Cardiac muscle cell (in vitro differentiated cells and primary cell): ENCODE results near the gene SH3PXD2B. TPM values are rescaled to one million over a fixed set of nuclear protein-coding genes. Genes with fewer than 3 reads are reported as not detected.
A peak's percentile ranks its signal among the peaks of the same experiment; 100 is the strongest.

Experiments
- DNase-seq, 2 donors: peaks; one replicate each; pipeline versions ENCODE4 v3.0.0 to v3.0.0-alpha.2; 2010 to 2017; ENCODE audit warnings: low read depth in 1 of 2, low spot score in 1 of 2
- H3K27ac ChIP-seq: fragments of 200-600 bp; sonication (generic); 2 replicates; pipeline ENCODE4 v1.5.1; 2016
- H3K27me3 ChIP-seq: fragments of 200-600 bp; sonication (generic); 2 replicates; pipeline ENCODE4 v1.6.0; 2016; ENCODE audit warnings: control low read depth
- H3K36me3 ChIP-seq: fragments of 200-600 bp; sonication (generic); 2 replicates; pipeline ENCODE4 v1.5.1; 2016; ENCODE audit warnings: control low read depth
- H3K4me1 ChIP-seq: fragments of 200-600 bp; sonication (generic); 2 replicates; pipeline ENCODE4 v1.8.1; 2017; ENCODE audit warnings: low read depth, mild to moderate bottlenecking, mixed run types
- H3K4me3 ChIP-seq: fragments of 200-600 bp; sonication (generic); 2 replicates; pipeline ENCODE4 v1.5.1; 2016; ENCODE audit warnings: mild to moderate bottlenecking
- H3K9me3 ChIP-seq: fragments of 200-600 bp; sonication (generic); 2 replicates; pipeline ENCODE4 v1.5.1; 2017; ENCODE audit warnings: low read depth, mild to moderate bottlenecking, control low read depth
- polyA plus RNA-seq: library from polyadenylated mRNA; unstranded; fragments of >200 nt; fragmentation: Nextera tagmentation; extraction: Ambion mirVana; gene quantifications from 2 replicates; pipeline ENCODE4 v1.2.1, GENCODE V29; 2016
- total RNA-seq: library from RNA; depleted of rRNA; stranded (reverse); fragments of >200 nt; gene quantifications from 2 replicates; pipeline ENCODE4 v1.2.3, GENCODE V29; 2016
- TF ChIP-seq, protein P1 (sequence below): IDR thresholded peaks from 2 replicates; pipeline ENCODE4 v1.5.1; 2012; ENCODE audit warnings: low read depth, mild to moderate bottlenecking, low read length

SH3PXD2B gene
- total and polyA plus RNA-seq, 2 experiments from 2014 or later = 13.9 to 27.6 TPM

- TF ChIP-seq, protein P1, sequence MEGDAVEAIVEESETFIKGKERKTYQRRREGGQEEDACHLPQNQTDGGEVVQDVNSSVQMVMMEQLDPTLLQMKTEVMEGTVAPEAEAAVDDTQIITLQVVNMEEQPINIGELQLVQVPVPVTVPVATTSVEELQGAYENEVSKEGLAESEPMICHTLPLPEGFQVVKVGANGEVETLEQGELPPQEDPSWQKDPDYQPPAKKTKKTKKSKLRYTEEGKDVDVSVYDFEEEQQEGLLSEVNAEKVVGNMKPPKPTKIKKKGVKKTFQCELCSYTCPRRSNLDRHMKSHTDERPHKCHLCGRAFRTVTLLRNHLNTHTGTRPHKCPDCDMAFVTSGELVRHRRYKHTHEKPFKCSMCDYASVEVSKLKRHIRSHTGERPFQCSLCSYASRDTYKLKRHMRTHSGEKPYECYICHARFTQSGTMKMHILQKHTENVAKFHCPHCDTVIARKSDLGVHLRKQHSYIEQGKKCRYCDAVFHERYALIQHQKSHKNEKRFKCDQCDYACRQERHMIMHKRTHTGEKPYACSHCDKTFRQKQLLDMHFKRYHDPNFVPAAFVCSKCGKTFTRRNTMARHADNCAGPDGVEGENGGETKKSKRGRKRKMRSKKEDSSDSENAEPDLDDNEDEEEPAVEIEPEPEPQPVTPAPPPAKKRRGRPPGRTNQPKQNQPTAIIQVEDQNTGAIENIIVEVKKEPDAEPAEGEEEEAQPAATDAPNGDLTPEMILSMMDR = no peak
- H3K4me3 ChIP-seq = no peak overlapping the region
- no peaks in the 10 kb centered on the region for H3K27me3 ChIP-seq
- no peaks in the 10 kb centered on the region for H3K9me3 ChIP-seq
- no peak overlapping the region for H3K27ac ChIP-seq
- no peaks in the 10 kb centered on the region for H3K4me1 ChIP-seq
- H3K36me3 ChIP-seq = no peaks in the 10 kb centered on the region
- peak in 1 of 2 donors; percentile 38 for DNase-seq
Observed at GRCh38 chr5:172478256-172478655, 23.9 kb upstream of the SH3PXD2B start.

GRCh38 chr5:172477466-172477865 is 23.1 kb upstream of the SH3PXD2B start:
- Histone ChIP-seq H3K9me3 (no peaks in the 10 kb centered on the region), H3K27ac (no peak overlapping the region), H3K36me3 (no peaks in the 10 kb centered on the region), H3K27me3 (no peaks in the 10 kb centered on the region), H3K4me3 (no peak overlapping the region), H3K4me1 (no peaks in the 10 kb centered on the region)
- TF ChIP-seq, protein P1 = no peak
- DNase-seq = peak in 1 of 2 donors; percentile 53

- DNase-seq = peak; percentile 22 to 86
- Histone ChIP-seq H3K27me3 (no peaks in the 10 kb centered on the region), H3K4me1 (no peaks in the 10 kb centered on the region), H3K36me3 (no peaks in the 10 kb centered on the region), H3K4me3 (no peak overlapping the region), H3K27ac (peak overlapping the region; percentile 9), H3K9me3 (no peaks in the 10 kb centered on the region)
- TF ChIP-seq, protein P1 = no peak
Observed at GRCh38 chr5:172474293-172474692, 20.0 kb upstream of the SH3PXD2B start.

- Histone ChIP-seq H3K27ac (no peak overlapping the region), H3K36me3 (no peaks in the 10 kb centered on the region), H3K4me3 (no peak overlapping the region), H3K27me3 (no peaks in the 10 kb centered on the region), H3K9me3 (no peaks in the 10 kb centered on the region), H3K4me1 (no peaks in the 10 kb centered on the region)
- TF ChIP-seq, protein P1 = no peak
- no peak for DNase-seq
Observed at GRCh38 chr5:172473427-172473826, 19.1 kb upstream of the SH3PXD2B start.

DNA sequence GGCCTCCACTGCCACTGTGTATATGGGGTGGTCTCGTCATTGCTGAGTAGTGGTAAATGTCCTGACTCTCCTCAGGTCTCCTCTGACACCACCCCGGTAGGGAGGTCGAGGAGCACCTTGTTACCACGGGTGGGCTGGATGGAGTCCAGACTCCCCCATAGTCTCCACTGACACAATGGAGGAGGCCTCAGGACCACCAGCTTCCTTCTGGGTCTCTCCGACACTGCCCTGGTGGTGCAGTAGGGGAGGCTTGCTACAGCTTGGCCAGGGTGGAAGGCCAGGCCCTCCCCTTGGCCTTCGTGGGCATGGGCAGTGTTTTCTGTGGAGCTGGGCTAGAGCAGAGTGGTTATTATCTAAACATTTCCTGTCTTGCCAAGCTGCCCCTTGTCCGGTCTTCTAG is 15.4 kb upstream of the SH3PXD2B start:
- no peak overlapping the region for H3K4me3 ChIP-seq
- no peaks in the 10 kb centered on the region for H3K9me3 ChIP-seq
- no peak for DNase-seq
- no peaks in the 10 kb centered on the region for H3K36me3 ChIP-seq
- H3K4me1 ChIP-seq = no peaks in the 10 kb centered on the region
- TF ChIP-seq, protein P1 = no peak
- no peaks in the 10 kb centered on the region for H3K27me3 ChIP-seq
- H3K27ac ChIP-seq = no peak overlapping the region

- H3K27ac ChIP-seq = no peak overlapping the region
- H3K27me3 ChIP-seq = no peaks in the 10 kb centered on the region
- H3K4me1 ChIP-seq = no peaks in the 10 kb centered on the region
- H3K36me3 ChIP-seq = no peaks in the 10 kb centered on the region
- no peaks in the 10 kb centered on the region for H3K9me3 ChIP-seq
- TF ChIP-seq, protein P1 = no peak
- H3K4me3 ChIP-seq = no peak overlapping the region
- DNase-seq = no peak
Observed at GRCh38 chr5:172466062-172466461, 11.7 kb upstream of the SH3PXD2B start.
